IMR-90 (cell line): ENCODE data around the gene MBTD1. TPM values are rescaled to one million over a fixed set of nuclear protein-coding genes. Genes with fewer than 3 reads are reported as not detected.

Experiments used
- ATAC-seq: fragments of 200-7000 bp; cut with Tn5 transposase; 2 replicates; pipeline ENCODE4 v1.9.1; 2020; ENCODE audit warnings: low read depth, mild to moderate bottlenecking, moderate library complexity
- BruUV-seq: library from RNA; stranded (reverse); fragments of 400-500 nt; replicated peaks from 2 replicates; lab custom pipeline; 2021; lab: Mats Ljungman, UMichigan
- CTCF ChIA-PET: fragments of 300-600 bp; formaldehyde crosslinking; extraction: SDS; loops from one replicate; lab custom pipeline; 2021; ENCODE audit warnings: antibody characterized with exemption; lab: Yijun Ruan, JAX
- POLR2A ChIA-PET: fragments of 300-600 bp; sonication (Branson Sonifier 250); formaldehyde crosslinking; loops from one replicate; lab custom pipeline; 2022; ENCODE audit warnings: antibody characterized with exemption; ENCODE audit not compliant: unreplicated experiment; lab: Charles Lee
- DNase-seq: peaks from one replicate; pipeline ENCODE4 v3.0.0; 2013
- H2AFZ ChIP-seq: replicated peaks from 2 replicates; pipeline ENCODE3; 2013; ENCODE audit warnings: low read length, mild to moderate bottlenecking; ENCODE audit not compliant: poor library complexity
- H2AK5ac ChIP-seq: 2 replicates; pipeline ENCODE4 v1.6.1; 2013; ENCODE audit warnings: low read depth, low read length, inconsistent platforms
- H2AK9ac ChIP-seq: replicated peaks from 2 replicates; pipeline ENCODE3; 2013; ENCODE audit warnings: mild to moderate bottlenecking, low read depth, low read length, moderate library complexity; ENCODE audit not compliant: poor library complexity
- H2BK120ac ChIP-seq: 2 replicates; pipeline ENCODE4 v1.6.1; 2013; ENCODE audit warnings: low read depth, low read length, inconsistent platforms
- H2BK15ac ChIP-seq: 3 replicates; pipeline ENCODE4 v1.6.1; 2013; ENCODE audit warnings: low read depth, low read length, inconsistent platforms
- H2BK20ac ChIP-seq: 2 replicates; pipeline ENCODE4 v1.6.1; 2013; ENCODE audit warnings: low read depth, mild to moderate bottlenecking, inconsistent platforms, low read length, moderate library complexity
- H2BK5ac ChIP-seq: 2 replicates; pipeline ENCODE4 v1.6.1; 2013; ENCODE audit warnings: mild to moderate bottlenecking, low read depth, low read length, inconsistent platforms; ENCODE audit not compliant: poor library complexity, severe bottlenecking
- H3K14ac ChIP-seq: replicated peaks from 2 replicates; pipeline ENCODE4 v1.6.1; 2013; ENCODE audit warnings: low read depth, low read length, inconsistent platforms
- H3K18ac ChIP-seq: 2 replicates; pipeline ENCODE4 v1.6.1; 2013; ENCODE audit warnings: low read depth, low read length, control low read depth
- H3K23ac ChIP-seq: 2 replicates; pipeline ENCODE4 v1.6.1; 2013; ENCODE audit warnings: low read depth, low read length, inconsistent platforms
- H3K27ac ChIP-seq: 2 replicates; pipeline ENCODE4 v1.5.1; 2013; ENCODE audit warnings: mild to moderate bottlenecking, control low read depth, low read length; ENCODE audit not compliant: insufficient read depth
- H3K27me3 ChIP-seq: 2 replicates; pipeline ENCODE4 v1.6.1; 2013; ENCODE audit warnings: low read length; ENCODE audit not compliant: control insufficient read depth, insufficient read depth
- H3K36me3 ChIP-seq: 2 replicates; pipeline ENCODE4 v1.6.1; 2013; ENCODE audit warnings: low read length, mixed read lengths; ENCODE audit not compliant: control insufficient read depth, insufficient read depth
- H3K4ac ChIP-seq: 2 replicates; pipeline ENCODE4 v1.6.1; 2013; ENCODE audit warnings: low read depth, low read length, inconsistent platforms
- H3K4me1 ChIP-seq: 2 replicates; pipeline ENCODE4 v1.6.1; 2013; ENCODE audit warnings: low read length, mixed read lengths; ENCODE audit not compliant: control insufficient read depth, insufficient read depth
- H3K4me2 ChIP-seq: 2 replicates; pipeline ENCODE4 v1.6.1; 2013; ENCODE audit warnings: low read depth, mild to moderate bottlenecking, control low read depth, low read length, moderate library complexity
- H3K4me3 ChIP-seq: 2 replicates; pipeline ENCODE4 v1.5.1; 2013; ENCODE audit warnings: low read depth, mild to moderate bottlenecking, control low read depth, low read length, moderate library complexity; ENCODE audit not compliant: insufficient read depth
- H3K56ac ChIP-seq: 2 replicates; pipeline ENCODE4 v1.6.1; 2013; ENCODE audit warnings: low read length, inconsistent platforms; ENCODE audit not compliant: insufficient read depth; ENCODE audit errors: extremely low read depth
- H3K79me1 ChIP-seq, 2 experiments: 2 replicates each; pipeline ENCODE4 v1.6.1; 2013; ENCODE audit warnings: low read length in 2 of 2, inconsistent platforms in 1 of 2, low read depth in 1 of 2
- H3K9ac ChIP-seq: 2 replicates; pipeline ENCODE4 v1.6.1; 2013; ENCODE audit warnings: low read depth, low read length, control low read depth
- H3K9me1 ChIP-seq: 2 replicates; pipeline ENCODE4 v1.6.1; 2013; ENCODE audit warnings: low read length, inconsistent platforms; ENCODE audit not compliant: insufficient read depth
- H3K9me3 ChIP-seq: 2 replicates; pipeline ENCODE4 v1.6.1; 2013; ENCODE audit warnings: low read length; ENCODE audit not compliant: control insufficient read depth, insufficient read depth
- H4K20me1 ChIP-seq: 2 replicates; pipeline ENCODE4 v1.6.1; 2013; ENCODE audit warnings: low read length, inconsistent platforms; ENCODE audit not compliant: insufficient read depth
- H4K5ac ChIP-seq: 2 replicates; pipeline ENCODE4 v1.6.1; 2013; ENCODE audit warnings: mild to moderate bottlenecking, low read depth, low read length, control low read depth
- H4K8ac ChIP-seq, 2 experiments: 2 replicates each; pipeline ENCODE4 v1.6.1; 2013; ENCODE audit warnings: low read depth in 2 of 2, low read length in 2 of 2, control low read depth in 1 of 2, inconsistent platforms in 1 of 2
- H4K91ac ChIP-seq: 2 replicates; pipeline ENCODE4 v1.6.1; 2013; ENCODE audit warnings: low read depth, low read length, inconsistent platforms; ENCODE audit not compliant: insufficient read depth
- BHLHE40 ChIP-seq: fragments of 150-350 bp; IDR thresholded peaks from 2 replicates; pipeline ENCODE4 v1.6.1; 2016; ENCODE audit warnings: mild to moderate bottlenecking, low read depth, low read length
- CEBPB ChIP-seq: IDR thresholded peaks from 2 replicates; pipeline ENCODE4 v1.6.1; 2012; ENCODE audit warnings: low read depth, low read length, improper control_type of control experiment
- CHD1 ChIP-seq: IDR thresholded peaks from 2 replicates; pipeline ENCODE4 v1.6.1; 2012; ENCODE audit warnings: low read depth, low read length, improper control_type of control experiment
- FOS ChIP-seq: fragments of 150-350 bp; IDR thresholded peaks from 2 replicates; pipeline ENCODE4 v1.6.1; 2016; ENCODE audit warnings: low read depth, low read length
- MAFK ChIP-seq: IDR thresholded peaks from 2 replicates; pipeline ENCODE4 v1.6.1; 2012; ENCODE audit warnings: low read depth, low read length, improper control_type of control experiment
- MAZ ChIP-seq: IDR thresholded peaks from 2 replicates; pipeline ENCODE4 v1.6.1; 2012; ENCODE audit warnings: low read depth, mild to moderate bottlenecking, low read length, improper control_type of control experiment, moderate library complexity, borderline replicate concordance
- MXI1 ChIP-seq: IDR thresholded peaks from 2 replicates; pipeline ENCODE4 v1.6.1; 2012; ENCODE audit warnings: low read depth, mild to moderate bottlenecking, low read length, moderate library complexity, borderline replicate concordance
- NFE2L2 ChIP-seq: fragments of 150-350 bp; IDR thresholded peaks from 2 replicates; pipeline ENCODE4 v1.6.1; 2016; ENCODE audit warnings: low read depth, mild to moderate bottlenecking, low read length
- POLR2A ChIP-seq: IDR thresholded peaks from 2 replicates; pipeline ENCODE4 v1.6.1; 2012; ENCODE audit warnings: mild to moderate bottlenecking, low read depth, low read length
- RAD21 ChIP-seq: IDR thresholded peaks from 2 replicates; pipeline ENCODE4 v1.6.1; 2012; ENCODE audit warnings: low read length, improper control_type of control experiment
- RCOR1 ChIP-seq: IDR thresholded peaks from 2 replicates; pipeline ENCODE4 v1.6.1; 2012; ENCODE audit warnings: mild to moderate bottlenecking, low read length, improper control_type of control experiment; ENCODE audit not compliant: insufficient replicate concordance
- RFX5 ChIP-seq: IDR thresholded peaks from 2 replicates; pipeline ENCODE4 v1.8.0; 2012; ENCODE audit warnings: low read depth, mild to moderate bottlenecking, low read length, moderate library complexity
- SMC3 ChIP-seq: fragments of 150-350 bp; IDR thresholded peaks from 2 replicates; pipeline ENCODE4 v1.6.1; 2016; ENCODE audit warnings: low read depth, mild to moderate bottlenecking, antibody characterized with exemption, low read length, moderate library complexity
- WGBS, 2 experiments: methylation state at CpG; one replicate each; pipeline versions ENCODE4 v1.1.5 to v1.1.7; 2013; ENCODE audit warnings: missing lambda C conversion rate in 2 of 2; ENCODE audit not compliant: insufficient read length in 1 of 2; ENCODE audit errors: extremely low coverage in 2 of 2; 5-methylcytosine and 5-hydroxymethylcytosine counted together
- dilution Hi-C: fragments of 300-500 bp; cut with HindIII; formaldehyde crosslinking; loops from one replicate; pipeline ENCODE4 v1.14.3; 2018; ENCODE audit warnings: low sequenced_read_pairs; ENCODE audit not compliant: unreplicated experiment
- in situ Hi-C: fragments of 300-500 bp; cut with MboI; formaldehyde crosslinking; loops from 3 replicates; pipeline ENCODE4 v1.14.3; 2019; ENCODE audit warnings: low sequenced_read_pairs, inconsistent platforms, mixed read lengths
- intact Hi-C: fragments of 100-400 bp; cut with micrococcal nuclease; formaldehyde crosslinking; loops from 2 replicates; pipeline ENCODE4 v1.10.0; 2022
- polyA plus RNA-seq, 3 experiments: library from polyadenylated mRNA; depleted of rRNA; stranded (reverse); fragments of >200 nt; gene quantifications; 2 replicates each; pipeline ENCODE4 v1.2.3, GENCODE V29; 2012; ENCODE audit warnings: low replicate concordance in 1 of 3
- total RNA-seq: library from RNA; depleted of rRNA; stranded (reverse); fragments of >200 nt; gene quantifications from 2 replicates; pipeline ENCODE4 v1.2.3, GENCODE V29; 2012
- TF ChIP-seq, protein P1 (sequence below): fragments of 150-350 bp; IDR thresholded peaks from 2 replicates; pipeline ENCODE4 v1.6.1; 2016; ENCODE audit warnings: low read depth, mild to moderate bottlenecking, low read length, moderate library complexity, borderline replicate concordance
- TF ChIP-seq, protein P2 (sequence below): conservative IDR thresholded peaks from 2 replicates; pipeline ENCODE4 v1.5.1; 2012; ENCODE audit warnings: mild to moderate bottlenecking, low read depth, low read length, improper control_type of control experiment
- TF ChIP-seq, protein P3 (sequence below): fragments of 150-350 bp; IDR thresholded peaks from 2 replicates; pipeline ENCODE4 v1.6.1; 2017; ENCODE audit warnings: mild to moderate bottlenecking, antibody characterized with exemption, low read length, low read depth

Gene MBTD1
- total and polyA plus RNA-seq, 2 of the 4 experiments (the other 2 are of a cell fraction) = 3.2 to 5.6 TPM

- H2AFZ ChIP-seq = no peak overlapping the region
- BruUV-seq = no TSS peak
- CTCF ChIA-PET = no interaction called here
- no peaks in the 10 kb centered on the region for H3K36me3 ChIP-seq
- DNase-seq = no peak
- POLR2A ChIA-PET = no interaction called here
- no peaks in the 10 kb centered on the region for H3K4me1 ChIP-seq
- no peaks in the 10 kb centered on the region for H3K27me3 ChIP-seq
- 0 out of 2 replicates have a peak, but pooled peaks cover 2% of the 10 kb centered on the region for H4K20me1 ChIP-seq
- H3K27ac ChIP-seq = no peak overlapping the region
- intact Hi-C loops (no loop called here), dilution Hi-C loops (no loop called here), in situ Hi-C loops (no loop called here)
- no peak overlapping the region for H3K23ac ChIP-seq
- H3K14ac ChIP-seq = no peak overlapping the region
- no peak overlapping the region for H3K4me2 ChIP-seq
- no peak overlapping the region for H4K91ac ChIP-seq
- H3K18ac ChIP-seq = no peak overlapping the region
- H3K9ac ChIP-seq = no peak overlapping the region
- no peak overlapping the region for H3K56ac ChIP-seq
- no peak overlapping the region for H2AK9ac ChIP-seq
- WGBS, 2 experiments = no CpG with 5 or more reads among the region's 2 CpGs
- no peak overlapping the region for H2BK5ac ChIP-seq
- H3K4me3 ChIP-seq = no peak overlapping the region
- no peak for ATAC-seq
- no peak overlapping the region for H4K8ac ChIP-seq
- no peaks in the 10 kb centered on the region for H3K9me3 ChIP-seq
- no peak overlapping the region for H2AK5ac ChIP-seq
- H3K79me1 ChIP-seq = peaks cover 6 to 44% of the 10 kb centered on the region in 2 experiments
- H2BK15ac ChIP-seq = no peak overlapping the region
- no peaks in the 10 kb centered on the region for H3K9me1 ChIP-seq
- TF ChIP-seq MAFK (no peak), CEBPB (no peak), MAZ (no peak), RAD21 (no peak), NFE2L2 (no peak), RFX5 (no peak), POLR2A (no peak), RCOR1 (no peak), CHD1 (no peak), MXI1 (no peak), BHLHE40 (no peak), SMC3 (no peak), FOS (no peak)
- TF ChIP-seq, protein P1, sequence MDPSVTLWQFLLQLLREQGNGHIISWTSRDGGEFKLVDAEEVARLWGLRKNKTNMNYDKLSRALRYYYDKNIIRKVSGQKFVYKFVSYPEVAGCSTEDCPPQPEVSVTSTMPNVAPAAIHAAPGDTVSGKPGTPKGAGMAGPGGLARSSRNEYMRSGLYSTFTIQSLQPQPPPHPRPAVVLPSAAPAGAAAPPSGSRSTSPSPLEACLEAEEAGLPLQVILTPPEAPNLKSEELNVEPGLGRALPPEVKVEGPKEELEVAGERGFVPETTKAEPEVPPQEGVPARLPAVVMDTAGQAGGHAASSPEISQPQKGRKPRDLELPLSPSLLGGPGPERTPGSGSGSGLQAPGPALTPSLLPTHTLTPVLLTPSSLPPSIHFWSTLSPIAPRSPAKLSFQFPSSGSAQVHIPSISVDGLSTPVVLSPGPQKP = no peak
- TF ChIP-seq, protein P2, sequence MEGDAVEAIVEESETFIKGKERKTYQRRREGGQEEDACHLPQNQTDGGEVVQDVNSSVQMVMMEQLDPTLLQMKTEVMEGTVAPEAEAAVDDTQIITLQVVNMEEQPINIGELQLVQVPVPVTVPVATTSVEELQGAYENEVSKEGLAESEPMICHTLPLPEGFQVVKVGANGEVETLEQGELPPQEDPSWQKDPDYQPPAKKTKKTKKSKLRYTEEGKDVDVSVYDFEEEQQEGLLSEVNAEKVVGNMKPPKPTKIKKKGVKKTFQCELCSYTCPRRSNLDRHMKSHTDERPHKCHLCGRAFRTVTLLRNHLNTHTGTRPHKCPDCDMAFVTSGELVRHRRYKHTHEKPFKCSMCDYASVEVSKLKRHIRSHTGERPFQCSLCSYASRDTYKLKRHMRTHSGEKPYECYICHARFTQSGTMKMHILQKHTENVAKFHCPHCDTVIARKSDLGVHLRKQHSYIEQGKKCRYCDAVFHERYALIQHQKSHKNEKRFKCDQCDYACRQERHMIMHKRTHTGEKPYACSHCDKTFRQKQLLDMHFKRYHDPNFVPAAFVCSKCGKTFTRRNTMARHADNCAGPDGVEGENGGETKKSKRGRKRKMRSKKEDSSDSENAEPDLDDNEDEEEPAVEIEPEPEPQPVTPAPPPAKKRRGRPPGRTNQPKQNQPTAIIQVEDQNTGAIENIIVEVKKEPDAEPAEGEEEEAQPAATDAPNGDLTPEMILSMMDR = no peak
- TF ChIP-seq, protein P3, sequence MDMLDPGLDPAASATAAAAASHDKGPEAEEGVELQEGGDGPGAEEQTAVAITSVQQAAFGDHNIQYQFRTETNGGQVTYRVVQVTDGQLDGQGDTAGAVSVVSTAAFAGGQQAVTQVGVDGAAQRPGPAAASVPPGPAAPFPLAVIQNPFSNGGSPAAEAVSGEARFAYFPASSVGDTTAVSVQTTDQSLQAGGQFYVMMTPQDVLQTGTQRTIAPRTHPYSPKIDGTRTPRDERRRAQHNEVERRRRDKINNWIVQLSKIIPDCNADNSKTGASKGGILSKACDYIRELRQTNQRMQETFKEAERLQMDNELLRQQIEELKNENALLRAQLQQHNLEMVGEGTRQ = no peak
- no peak overlapping the region for H4K5ac ChIP-seq
- H2BK20ac ChIP-seq = no peak overlapping the region
- no peak overlapping the region for H3K4ac ChIP-seq
- no peak overlapping the region for H2BK120ac ChIP-seq
Measured at GRCh38 chr17:51240275-51240674, 19.6 kb downstream of the MBTD1 start.
